Suprapubic skin (tissue), 4 donors: ENCODE data around the gene FARS2. TPM values are rescaled to one million over a fixed set of nuclear protein-coding genes. Genes with fewer than 3 reads are reported as not detected.

Experiments
- DNase-seq, 2 donors: peaks; one replicate each; pipeline ENCODE4 v3.0.0-alpha.2; 2019; ENCODE audit warnings: low spot score in 2 of 2
- H3K27ac ChIP-seq: fragments of 200-600 bp; sonication (generic); one replicate; pipeline ENCODE4 v1.5.1; 2019
- H3K27me3 ChIP-seq: fragments of 200-600 bp; sonication (generic); one replicate; pipeline ENCODE4 v1.5.1; 2019
- H3K36me3 ChIP-seq: fragments of 200-600 bp; sonication (generic); one replicate; pipeline ENCODE4 v1.5.1; 2019
- H3K4me1 ChIP-seq: fragments of 200-600 bp; sonication (generic); one replicate; pipeline ENCODE4 v1.5.1; 2019
- H3K4me3 ChIP-seq: fragments of 200-600 bp; sonication (generic); one replicate; pipeline ENCODE4 v1.5.1; 2019; ENCODE audit warnings: mild to moderate bottlenecking
- H3K9me3 ChIP-seq: fragments of 200-600 bp; sonication (generic); one replicate; pipeline ENCODE4 v1.5.1; 2019
- CTCF ChIP-seq, 2 donors: fragments of 200-600 bp in 1 of 2; fragments of 450-650 bp in 1 of 2; sonication (generic) in 1 of 2; IDR thresholded peaks; one replicate each; pipeline ENCODE4 v1.5.1; 2016 to 2019; ENCODE audit warnings: antibody characterized with exemption in 2 of 2, mild to moderate bottlenecking in 1 of 2, moderate library complexity in 1 of 2
- EP300 ChIP-seq: sonication (generic); formaldehyde crosslinking; IDR thresholded peaks from one replicate; pipeline ENCODE4 v1.6.1; 2017; ENCODE audit warnings: antibody characterized with exemption
- POLR2A ChIP-seq, 2 donors: fragments of 450-650 bp; IDR thresholded peaks; one replicate each; pipeline ENCODE4 v1.6.1; 2017; ENCODE audit warnings: antibody characterized with exemption in 2 of 2, mild to moderate bottlenecking in 2 of 2, moderate library complexity in 2 of 2
- POLR2AphosphoS5 ChIP-seq, 3 donors: sonication (generic); formaldehyde crosslinking; IDR thresholded peaks; one replicate each; pipeline ENCODE4 v1.6.1; 2017; ENCODE audit warnings: antibody characterized with exemption in 3 of 3
- WGBS: methylation state at CpG from one replicate; pipeline ENCODE4 v1.1.5; 2018; 5-methylcytosine and 5-hydroxymethylcytosine counted together
- total RNA-seq, 4 donors: library from RNA; depleted of rRNA; stranded (reverse); fragments of >200 nt; gene quantifications; one replicate each; pipeline ENCODE4 v1.1.0, GENCODE V29; 2016

FARS2 gene
- total RNA-seq, 4 donors from 2014 or later: 15.0 to 22.4 (median 20.1) TPM

- Histone ChIP-seq H3K27me3 (no peaks in the 10 kb centered on the region), H3K9me3 (no peaks in the 10 kb centered on the region), H3K36me3 (no peaks in the 10 kb centered on the region), H3K4me1 (no peaks in the 10 kb centered on the region), H3K27ac (no peak overlapping the region), H3K4me3 (no peak overlapping the region)
- TF ChIP-seq EP300: no peak
- TF ChIP-seq CTCF (IDR thresholded peaks at IDR 0.05): no peak
- no peak for TF ChIP-seq POLR2AphosphoS5 (IDR thresholded peaks at IDR 0.05)
- DNase-seq: no peak
These were observed 253.0 kb downstream of the FARS2 start for GRCh38 chr6:5514353-5514752.

GRCh38 chr6:5515200-5515599 is 253.9 kb downstream of the FARS2 start:
- no peaks in the 10 kb centered on the region for H3K27me3 ChIP-seq
- no peak for DNase-seq
- no peaks in the 10 kb centered on the region for H3K4me1 ChIP-seq
- H3K36me3 ChIP-seq: no peaks in the 10 kb centered on the region
- H3K27ac ChIP-seq: no peak overlapping the region
- TF ChIP-seq POLR2A (IDR thresholded peaks at IDR 0.05): no peak
- no peak for TF ChIP-seq EP300
- TF ChIP-seq CTCF (IDR thresholded peaks at IDR 0.05): no peak
- no peak for TF ChIP-seq POLR2AphosphoS5 (IDR thresholded peaks at IDR 0.05)
- H3K4me3 ChIP-seq: no peak overlapping the region
- 84% methylated on average over 4 of the region's 4 CpGs for WGBS
- no peaks in the 10 kb centered on the region for H3K9me3 ChIP-seq

GRCh38 chr6:5516036-5516435 is 254.7 kb downstream of the FARS2 start:
- Histone ChIP-seq H3K9me3 (no peaks in the 10 kb centered on the region), H3K4me3 (no peak overlapping the region), H3K36me3 (no peaks in the 10 kb centered on the region), H3K27me3 (no peaks in the 10 kb centered on the region), H3K4me1 (no peaks in the 10 kb centered on the region), H3K27ac (no peak overlapping the region)
- no peak for TF ChIP-seq CTCF (IDR thresholded peaks at IDR 0.05)
- TF ChIP-seq EP300: no peak
- no peak for TF ChIP-seq POLR2A (IDR thresholded peaks at IDR 0.05)
- no peak for TF ChIP-seq POLR2AphosphoS5 (IDR thresholded peaks at IDR 0.05)
- DNase-seq: no peak
- 88% methylated on average over 6 of the region's 6 CpGs for WGBS

GRCh38 chr6:5517796-5518195 is 256.5 kb downstream of the FARS2 start:
- no peaks in the 10 kb centered on the region for H3K9me3 ChIP-seq
- WGBS: 91% methylated on average over 2 of the region's 2 CpGs
- no peaks in the 10 kb centered on the region for H3K27me3 ChIP-seq
- H3K4me1 ChIP-seq: no peaks in the 10 kb centered on the region
- H3K4me3 ChIP-seq: no peak overlapping the region
- H3K36me3 ChIP-seq: no peaks in the 10 kb centered on the region
- no peak overlapping the region for H3K27ac ChIP-seq
- no peak for DNase-seq
- TF ChIP-seq EP300: no peak
- no peak for TF ChIP-seq POLR2AphosphoS5 (IDR thresholded peaks at IDR 0.05)
- TF ChIP-seq POLR2A (IDR thresholded peaks at IDR 0.05): no peak
- no peak for TF ChIP-seq CTCF (IDR thresholded peaks at IDR 0.05)

- Histone ChIP-seq H3K4me1 (no peaks in the 10 kb centered on the region), H3K27ac (no peak overlapping the region), H3K27me3 (no peaks in the 10 kb centered on the region), H3K9me3 (no peaks in the 10 kb centered on the region), H3K36me3 (no peaks in the 10 kb centered on the region), H3K4me3 (no peak overlapping the region)
- TF ChIP-seq CTCF (IDR thresholded peaks at IDR 0.05): no peak
- TF ChIP-seq EP300: no peak
- no peak for TF ChIP-seq POLR2A (IDR thresholded peaks at IDR 0.05)
- no peak for TF ChIP-seq POLR2AphosphoS5 (IDR thresholded peaks at IDR 0.05)
- DNase-seq: no peak
These were observed 257.7 kb downstream of the FARS2 start for GRCh38 chr6:5518936-5519491.
